Common myeloid progenitor, CD34-positive (primary cell): ENCODE results near the gene CDKN1B.

Experiments used
- CTCF ChIA-PET: fragments of 350-600 bp; sonication (Branson Sonifier 250); formaldehyde crosslinking; loops from one replicate; lab custom pipeline; 2021; ENCODE audit warnings: antibody characterized with exemption; lab: Charles Lee
- POLR2A ChIA-PET: fragments of 350-600 bp; sonication (Branson Sonifier 250); formaldehyde crosslinking; loops from one replicate; lab custom pipeline; 2021; ENCODE audit warnings: antibody characterized with exemption; lab: Charles Lee
- DNase-seq, 3 donors: peaks; one replicate each; pipeline versions ENCODE4 v3.0.0 to v3.0.0-alpha.2; 2013
- H3K27ac ChIP-seq, 2 experiments: 1 replicate in 1 of 2; 2 replicates in 1 of 2; pipeline ENCODE4 v1.7.0; 2013; ENCODE audit warnings: inconsistent platforms in 2 of 2, low read length in 2 of 2, mild to moderate bottlenecking in 2 of 2, low read depth in 1 of 2, moderate library complexity in 1 of 2; ENCODE audit not compliant: severe bottlenecking in 2 of 2, insufficient read depth in 1 of 2, poor library complexity in 1 of 2
- H3K27me3 ChIP-seq, 5 experiments: replicated peaks in 2 of 5; 1 replicate in 3 of 5; 2 replicates in 2 of 5; pipeline versions ENCODE4 v1.6.1 to v1.7.0; 2013; ENCODE audit warnings: low read length in 4 of 5, mild to moderate bottlenecking in 2 of 5, moderate library complexity in 2 of 5, inconsistent platforms in 1 of 5; ENCODE audit not compliant: insufficient read depth in 5 of 5, control insufficient read depth in 4 of 5
- H3K36me3 ChIP-seq, 4 experiments: 1 replicate in 2 of 4; 2 replicates in 2 of 4; pipeline versions ENCODE4 v1.6.1 to v1.7.0; 2013; ENCODE audit warnings: low read length in 3 of 4, control low read depth in 1 of 4, mild to moderate bottlenecking in 1 of 4; ENCODE audit not compliant: control insufficient read depth in 4 of 4, insufficient read depth in 4 of 4
- H3K4me1 ChIP-seq, 4 experiments: 1 replicate in 3 of 4; 2 replicates in 1 of 4; pipeline versions ENCODE4 v1.6.1 to v1.7.1; 2013; ENCODE audit warnings: low read length in 3 of 4, mild to moderate bottlenecking in 3 of 4, control low read depth in 1 of 4, inconsistent platforms in 1 of 4, moderate library complexity in 1 of 4; ENCODE audit not compliant: control insufficient read depth in 4 of 4, insufficient read depth in 4 of 4; ENCODE audit errors: control extremely low read depth in 1 of 4
- H3K4me3 ChIP-seq, 7 experiments: 1 replicate in 4 of 7; 2 replicates in 3 of 7; pipeline versions ENCODE4 v1.5.1 to v1.7.0; 2013; ENCODE audit warnings: mild to moderate bottlenecking in 7 of 7, low read length in 6 of 7, moderate library complexity in 6 of 7, inconsistent platforms in 2 of 7, low read depth in 2 of 7, control low read depth in 1 of 7; ENCODE audit not compliant: insufficient read depth in 4 of 7, control insufficient read depth in 1 of 7; ENCODE audit errors: extremely low read depth in 1 of 7
- H3K9me3 ChIP-seq, 5 experiments: 1 replicate in 4 of 5; 2 replicates in 1 of 5; pipeline versions ENCODE4 v1.6.1 to v1.7.1; 2013; ENCODE audit warnings: low read length in 4 of 5, mild to moderate bottlenecking in 2 of 5, inconsistent platforms in 1 of 5, low read depth in 1 of 5, moderate library complexity in 1 of 5; ENCODE audit not compliant: control insufficient read depth in 4 of 5, insufficient read depth in 2 of 5; ENCODE audit errors: control extremely low read depth in 1 of 5
- WGBS: methylation state at CpG from one replicate; pipeline ENCODE4 v1.1.5; 2013; ENCODE audit not compliant: insufficient coverage; 5-methylcytosine and 5-hydroxymethylcytosine counted together

The CDKN1B gene

GRCh38 chr12:12686925-12687324 lies 30.2 kb upstream of the CDKN1B start:
- ChIA-PET POLR2A (no interaction called here), CTCF (no interaction called here)
- DNase-seq, result no peak
- Histone ChIP-seq H3K9me3 (no peaks in the 10 kb centered on the region), H3K4me1 (no peaks in the 10 kb centered on the region), H3K27ac (no peak overlapping the region), H3K4me3 (no peak overlapping the region), H3K27me3 (no peaks in the 10 kb centered on the region), H3K36me3 (no peaks in the 10 kb centered on the region)

- Histone ChIP-seq H3K27me3 (no peaks in the 10 kb centered on the region), H3K27ac (no peak overlapping the region), H3K9me3 (no peaks in the 10 kb centered on the region), H3K36me3 (no peaks in the 10 kb centered on the region), H3K4me3 (no peak overlapping the region), H3K4me1 (no peaks in the 10 kb centered on the region)
- WGBS, result no CpG with 5 or more reads among the region's 5 CpGs
- no peak for DNase-seq
- ChIA-PET CTCF (interaction anchor here (0.7 to 2.0 kb wide), 4 partner anchors 34 to 191 kb away, joined by 3 to 6 read pairs (median 4); no protein-coding TSS in a partner anchor), POLR2A (no interaction called here)
These were observed 27.4 kb upstream of the CDKN1B start for GRCh38 chr12:12689647-12690300.

GRCh38 chr12:12691549-12691948 lies 25.6 kb upstream of the CDKN1B start:
- 100% methylated on average over 1 of the region's 2 CpGs for WGBS
- H3K4me3 ChIP-seq, result no peak overlapping the region
- DNase-seq, result no peak
- no peaks in the 10 kb centered on the region for H3K9me3 ChIP-seq
- ChIA-PET POLR2A (no interaction called here), CTCF (interaction anchor here (0.6 to 2.0 kb wide), 4 partner anchors 9 to 59 kb away, joined by 3 to 6 read pairs (median 3); no protein-coding TSS in a partner anchor)
- H3K36me3 ChIP-seq, result no peaks in the 10 kb centered on the region
- no peak overlapping the region for H3K27ac ChIP-seq
- H3K27me3 ChIP-seq, result no peaks in the 10 kb centered on the region
- peaks cover 5 to 12% (median 9%) of the 10 kb centered on the region in 4 experiments for H3K4me1 ChIP-seq

- no peak for DNase-seq
- Histone ChIP-seq H3K4me3 (no peak overlapping the region), H3K4me1 (peaks cover 9 to 25% (median 18%) of the 10 kb centered on the region in 4 experiments), H3K9me3 (no peaks in the 10 kb centered on the region), H3K27me3 (no peaks in the 10 kb centered on the region), H3K27ac (no peak overlapping the region), H3K36me3 (no peaks in the 10 kb centered on the region)
- 98% methylated on average over 3 of the region's 3 CpGs for WGBS
- ChIA-PET POLR2A (no interaction called here), CTCF (interaction anchor here (1.0 to 1.4 kb wide), 3 partner anchors 10 to 30 kb away, joined by 3 to 4 read pairs (median 4); no protein-coding TSS in a partner anchor)
These were observed 24.0 kb upstream of the CDKN1B start for GRCh38 chr12:12693111-12693671.

GRCh38 chr12:12696562-12697383 lies 20.4 kb upstream of the CDKN1B start:
- Histone ChIP-seq H3K9me3 (no peaks in the 10 kb centered on the region), H3K27ac (peak overlapping the region; percentile 97 to 99), H3K36me3 (no peaks in the 10 kb centered on the region), H3K27me3 (no peaks in the 10 kb centered on the region), H3K4me3 (peak overlapping the region; percentile 37 to 92 (median 79)), H3K4me1 (peaks cover 11 to 36% (median 26%) of the 10 kb centered on the region in 4 experiments)
- peak; percentile 93 to 98 (median 98) for DNase-seq
- ChIA-PET CTCF (interaction anchor here (0.8 to 2.3 kb wide), 6 partner anchors 19 to 321 kb away, joined by 3 to 7 read pairs (median 3); no protein-coding TSS in a partner anchor), POLR2A (interaction anchor here (0.7 kb wide), 1 partner anchor 10 kb away, joined by 5 read pairs; no protein-coding TSS in a partner anchor)
- WGBS, result under 1% methylated on average over 24 of the region's 29 CpGs

- peaks cover 13 to 40% (median 28%) of the 10 kb centered on the region in 4 experiments for H3K4me1 ChIP-seq
- H3K9me3 ChIP-seq, result no peaks in the 10 kb centered on the region
- no peak overlapping the region for H3K27ac ChIP-seq
- H3K36me3 ChIP-seq, result no peaks in the 10 kb centered on the region
- WGBS, result no CpG with 5 or more reads among the region's 1 CpG
- ChIA-PET POLR2A (no interaction called here), CTCF (interaction anchor here (0.8 to 2.7 kb wide), 6 partner anchors 9 to 324 kb away, joined by 3 to 6 read pairs (median 3); no protein-coding TSS in a partner anchor)
- no peak for DNase-seq
- no peak overlapping the region for H3K4me3 ChIP-seq
- H3K27me3 ChIP-seq, result no peaks in the 10 kb centered on the region
These were observed 17.8 kb upstream of the CDKN1B start for GRCh38 chr12:12699345-12699744.
